Measurements from ENCODE around the gene GRB10.
"Not testable (repeated sequence)": the region's sequence is repeated elsewhere in the genome, so short reads cannot be mapped to it uniquely, and the experiment has no call there.

Gene GRB10

DNA sequence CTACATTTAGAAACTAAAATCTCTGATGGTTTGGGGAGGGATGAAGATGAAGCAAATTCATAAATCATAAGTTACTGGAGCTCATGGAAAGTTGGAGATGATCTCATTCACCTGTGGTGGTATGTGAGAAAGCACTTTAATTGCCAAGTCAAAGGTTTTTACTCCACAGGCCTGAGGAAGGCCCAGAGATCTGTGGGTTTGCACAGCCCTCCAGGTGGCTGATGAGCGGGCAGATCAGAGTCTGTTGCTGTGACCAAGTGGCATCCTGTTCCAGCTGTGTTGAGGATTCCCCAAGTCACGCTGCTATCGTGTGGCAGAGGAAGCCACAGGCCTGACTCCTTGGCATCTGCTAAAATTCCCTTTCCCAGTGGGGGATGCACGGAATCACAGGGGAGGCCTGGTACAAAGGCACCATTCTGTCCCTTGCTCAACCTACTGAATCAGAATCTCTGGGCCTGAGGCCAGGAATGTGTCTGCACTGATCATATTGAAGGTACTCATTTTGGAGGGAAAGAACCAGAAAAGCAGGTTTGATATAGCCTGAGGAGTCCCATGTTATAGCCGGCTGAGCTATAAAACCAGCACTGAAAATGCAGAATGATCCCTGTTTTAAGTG, 197.8 kb downstream of the GRB10 start:
- TF ChIP-seq POLR2A (IDR thresholded peaks at IDR 0.05; ENCODE audit: low read depth, low read length) = no peak
- DNase-seq (ENCODE audit: insufficient read length, low spot score) = no peak
- FAIRE-seq = no peak

DNA sequence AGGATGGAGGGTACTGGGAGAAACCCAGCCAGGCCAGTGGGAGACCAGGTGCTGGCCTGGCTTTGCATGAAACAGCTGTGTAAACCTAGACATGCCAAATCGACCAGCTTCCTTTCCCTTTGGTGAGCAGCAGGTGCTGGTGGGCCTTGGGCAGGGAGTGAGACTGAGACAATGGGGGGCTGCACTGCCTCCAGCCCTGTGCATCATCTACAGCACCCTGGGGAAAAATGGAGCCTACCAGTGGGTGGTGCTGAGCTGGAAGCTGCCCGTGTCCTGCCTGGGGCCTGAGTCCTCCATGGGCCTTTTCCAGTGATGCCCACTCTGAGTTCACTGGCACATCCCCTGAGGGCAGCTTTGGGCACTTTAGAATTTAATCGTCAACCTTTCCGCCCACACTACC, 198.3 kb downstream of the GRB10 start:
- FAIRE-seq = no peak
- TF ChIP-seq POLR2A (IDR thresholded peaks at IDR 0.05; ENCODE audit: low read depth, low read length) = no peak
- no peak for DNase-seq (ENCODE audit: insufficient read length, low spot score)

DNA sequence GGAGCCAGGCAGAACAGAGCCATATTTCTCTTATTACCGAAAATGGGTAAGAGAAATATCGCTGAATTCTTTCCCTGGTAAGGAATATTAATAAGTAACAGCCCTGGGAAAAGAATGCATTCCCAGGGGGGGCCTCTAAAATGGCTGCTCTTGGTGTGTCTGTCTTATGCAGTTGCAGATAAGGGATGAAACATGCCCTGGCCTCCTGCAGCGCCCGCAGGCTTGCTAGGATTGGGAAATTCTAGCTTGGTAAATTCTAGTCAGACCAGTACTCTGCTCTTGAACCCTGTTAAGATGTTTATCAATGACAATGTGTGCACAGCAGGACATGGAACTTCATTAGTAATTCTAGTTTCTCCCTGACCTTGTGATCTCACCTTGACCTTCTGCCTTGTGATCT, 199.4 kb downstream of the GRB10 start:
- DNase-seq (ENCODE audit: insufficient read length, low spot score); FAIRE-seq: not testable (repeated sequence)

DNA sequence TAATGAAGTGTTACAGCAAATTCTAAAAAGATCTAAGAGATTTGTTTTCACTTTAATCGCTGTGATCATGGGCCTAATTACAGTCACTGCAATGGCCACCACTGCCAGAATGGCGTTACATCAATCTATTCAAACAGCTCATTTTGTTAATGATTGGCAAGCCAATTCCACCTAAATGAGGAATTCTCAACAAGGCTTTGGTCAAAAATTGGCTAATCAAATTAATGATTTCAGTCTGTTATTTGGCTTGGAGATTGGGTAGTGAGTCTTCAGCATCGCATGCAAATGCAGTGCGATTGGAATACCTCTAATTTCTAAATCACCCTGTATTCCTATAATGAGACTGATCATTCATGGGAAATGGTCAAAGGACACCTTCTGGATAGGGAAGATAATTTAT, 200.4 kb downstream of the GRB10 start:
- DNase-seq (ENCODE audit: insufficient read length, low spot score); FAIRE-seq: not testable (repeated sequence)

DNA sequence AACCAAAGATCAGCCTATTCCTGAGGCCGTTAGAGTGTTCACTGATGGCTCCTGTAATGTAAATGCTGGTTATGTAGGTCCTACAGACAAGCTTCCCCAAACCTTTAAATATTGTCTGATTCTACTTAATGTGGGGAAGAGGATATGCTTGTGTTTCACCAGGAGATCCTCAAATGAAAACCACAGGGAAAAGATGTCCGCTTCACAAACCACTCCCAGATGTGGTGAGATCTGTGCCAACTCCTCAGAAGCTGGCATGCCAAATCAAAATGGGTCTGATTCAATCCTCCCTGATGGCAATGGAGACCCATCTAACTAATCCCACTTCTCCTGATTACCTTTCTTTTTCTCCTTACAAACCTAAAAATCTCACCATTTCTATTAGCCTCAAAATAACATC, 202.0 kb downstream of the GRB10 start:
- not testable (repeated sequence) for FAIRE-seq; DNase-seq (ENCODE audit: insufficient read length, low spot score)

DNA sequence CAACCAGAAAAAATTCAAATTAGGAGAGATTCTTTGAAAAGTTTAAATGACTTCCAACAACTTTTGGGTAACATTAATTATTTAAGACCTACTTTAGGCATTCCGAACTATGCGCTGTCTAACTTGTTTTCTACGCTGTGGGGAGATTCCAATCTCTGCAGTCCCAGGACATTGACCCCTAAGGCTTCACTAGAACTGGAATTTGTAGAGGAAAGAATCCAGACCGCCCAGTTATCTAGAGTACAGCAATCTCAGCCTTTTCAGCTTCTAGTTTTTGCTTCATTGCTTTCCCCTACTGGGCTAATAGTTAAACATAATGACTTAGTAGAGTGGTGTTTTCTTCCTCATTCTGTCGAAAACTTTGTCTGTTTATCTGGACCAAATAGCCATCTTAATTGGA, 202.6 kb downstream of the GRB10 start:
- TF ChIP-seq POLR2A (IDR thresholded peaks at IDR 0.05; ENCODE audit: low read depth, low read length) = no peak
- FAIRE-seq = no peak
- DNase-seq (ENCODE audit: insufficient read length, low spot score) = no peak

DNA sequence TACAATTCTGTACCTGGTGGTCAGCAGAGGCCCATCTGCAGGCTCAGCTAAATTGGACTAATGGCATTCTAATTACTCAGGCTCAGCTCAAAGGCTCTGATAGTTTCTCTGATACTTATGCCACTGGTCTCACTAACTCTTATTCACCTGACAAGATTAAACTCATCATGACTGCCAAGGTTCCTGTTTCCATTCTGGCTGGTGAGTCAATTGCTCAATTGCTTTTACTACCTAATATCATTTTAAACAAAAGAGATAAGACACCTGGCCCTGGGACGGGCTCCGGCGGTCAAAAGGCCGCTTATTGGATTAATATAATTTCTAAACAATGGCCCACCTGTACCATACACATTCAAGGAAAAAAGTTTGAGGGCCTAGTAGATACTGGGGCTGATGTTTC, 204.6 kb downstream of the GRB10 start:
- not testable (repeated sequence) for DNase-seq (ENCODE audit: insufficient read length, low spot score); FAIRE-seq

DNA sequence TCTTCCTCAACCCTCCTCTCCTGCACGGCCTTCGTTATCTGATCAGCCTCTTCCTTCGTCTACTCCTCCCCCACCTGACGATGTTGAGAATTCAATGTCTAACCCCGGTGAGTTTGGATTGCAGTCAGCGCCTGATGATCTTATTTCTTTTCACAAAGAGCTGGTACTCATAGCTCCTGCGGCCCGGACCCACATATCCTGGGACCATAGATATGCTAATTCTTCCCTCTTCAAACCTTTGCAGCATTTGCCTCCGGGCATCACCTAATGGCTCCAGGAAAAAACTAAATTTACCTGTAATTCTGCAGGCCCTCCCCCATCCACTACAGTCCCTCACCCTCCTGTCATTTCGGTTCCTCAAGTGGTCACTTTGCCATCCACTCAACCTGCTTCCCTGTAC, 205.1 kb downstream of the GRB10 start:
- FAIRE-seq (no peak), DNase-seq (ENCODE audit: insufficient read length, low spot score) (no peak)
- no peak for TF ChIP-seq POLR2A (IDR thresholded peaks at IDR 0.05; ENCODE audit: low read depth, low read length)

DNA sequence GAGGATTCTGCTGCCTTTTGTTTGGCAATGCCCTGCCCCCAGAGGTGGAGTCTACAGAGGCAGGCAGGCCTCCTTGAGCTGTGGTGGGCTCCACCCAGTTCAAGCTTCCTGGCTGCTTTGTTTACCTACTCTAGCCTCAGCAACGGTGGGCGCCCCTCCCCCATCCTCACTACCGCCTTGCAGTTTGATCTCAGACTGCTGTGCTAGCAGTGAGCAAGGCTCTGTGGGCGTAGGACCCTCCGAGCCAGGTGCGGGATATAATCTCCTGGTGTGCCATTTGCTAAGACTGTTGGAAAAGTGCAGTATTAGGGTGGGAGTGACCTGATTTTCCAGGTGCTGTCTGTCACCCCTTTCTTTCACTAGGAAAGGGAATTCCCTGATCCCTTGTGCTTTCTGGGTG, 206.3 kb downstream of the GRB10 start:
- not testable (repeated sequence) for FAIRE-seq

DNA sequence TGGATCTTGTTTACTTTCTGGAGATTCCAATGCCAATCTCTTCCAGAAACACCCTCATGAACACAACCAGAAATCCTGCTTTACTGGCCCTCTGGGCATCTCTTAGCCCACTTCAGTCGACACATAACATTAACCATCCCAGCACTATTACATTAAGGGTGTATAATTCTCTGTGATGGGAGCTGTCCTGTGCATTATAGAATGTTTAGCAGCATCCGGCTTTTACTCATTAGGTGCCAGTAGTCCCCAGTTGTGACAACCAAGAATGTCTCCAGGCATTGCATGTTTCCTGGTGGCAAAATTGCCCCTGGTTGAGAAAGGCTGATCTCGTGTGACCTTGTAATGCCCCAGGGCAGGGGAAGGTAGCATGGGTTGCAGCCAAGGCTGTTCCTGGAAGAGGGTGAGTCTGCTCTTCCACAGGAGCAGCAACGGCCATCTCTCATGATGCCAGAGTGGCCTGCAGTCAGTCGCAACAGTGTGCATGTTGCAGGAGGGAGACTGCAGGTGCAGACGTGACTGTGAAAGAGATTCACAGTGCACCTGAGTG, 214.9 kb downstream of the GRB10 start:
- no peak for FAIRE-seq
- no peak for TF ChIP-seq POLR2A (IDR thresholded peaks at IDR 0.05; ENCODE audit: low read depth, low read length)
- DNase-seq (ENCODE audit: insufficient read length, low spot score) = no peak

More for the DNA sequence above, 206.3 kb downstream of the GRB10 start:
- not testable (repeated sequence) for DNase-seq (ENCODE audit: insufficient read length, low spot score)

DNA sequence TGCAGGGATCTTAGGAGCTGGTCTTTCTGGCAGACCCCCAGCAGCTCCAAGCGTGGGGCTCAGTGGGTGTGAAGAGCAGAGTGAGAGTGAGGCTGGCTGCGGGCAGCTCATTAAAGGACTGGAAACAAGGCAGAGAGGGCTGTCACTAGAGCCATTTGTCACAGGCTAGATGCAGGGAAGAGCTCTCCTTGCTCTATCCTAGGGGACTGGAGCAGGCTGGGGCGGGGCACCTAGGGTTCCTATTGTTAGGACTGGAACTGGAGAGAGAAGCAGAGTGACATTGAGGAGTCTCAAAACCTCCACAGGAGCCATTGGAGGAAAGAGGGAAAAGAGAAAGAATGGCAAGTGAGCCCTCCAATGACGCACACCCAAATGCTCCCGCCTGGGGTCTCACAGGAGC, 216.7 kb downstream of the GRB10 start:
- no peak for TF ChIP-seq POLR2A (IDR thresholded peaks at IDR 0.05; ENCODE audit: low read depth, low read length)
- FAIRE-seq (no peak), DNase-seq (ENCODE audit: insufficient read length, low spot score) (no peak)

DNA sequence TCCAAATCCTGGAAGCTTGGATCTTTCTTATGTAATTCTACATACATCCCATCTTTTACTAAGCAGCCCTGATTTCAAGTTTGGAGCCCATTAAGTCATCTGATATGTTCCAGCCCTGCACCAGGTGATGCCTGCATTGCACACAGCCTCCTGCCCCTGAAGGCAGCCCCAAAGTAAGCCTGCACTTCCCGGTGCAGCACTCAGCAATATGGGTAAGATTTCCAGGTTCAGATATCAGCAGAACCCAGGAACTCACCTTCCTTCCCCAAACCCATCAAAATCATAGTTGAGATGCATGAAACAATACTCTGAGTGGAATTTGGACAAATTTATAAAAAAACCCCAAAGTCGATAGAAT, 217.2 kb downstream of the GRB10 start:
- FAIRE-seq = no peak
- no peak for DNase-seq (ENCODE audit: insufficient read length, low spot score)
- TF ChIP-seq POLR2A (IDR thresholded peaks at IDR 0.05; ENCODE audit: low read depth, low read length) = no peak

DNA sequence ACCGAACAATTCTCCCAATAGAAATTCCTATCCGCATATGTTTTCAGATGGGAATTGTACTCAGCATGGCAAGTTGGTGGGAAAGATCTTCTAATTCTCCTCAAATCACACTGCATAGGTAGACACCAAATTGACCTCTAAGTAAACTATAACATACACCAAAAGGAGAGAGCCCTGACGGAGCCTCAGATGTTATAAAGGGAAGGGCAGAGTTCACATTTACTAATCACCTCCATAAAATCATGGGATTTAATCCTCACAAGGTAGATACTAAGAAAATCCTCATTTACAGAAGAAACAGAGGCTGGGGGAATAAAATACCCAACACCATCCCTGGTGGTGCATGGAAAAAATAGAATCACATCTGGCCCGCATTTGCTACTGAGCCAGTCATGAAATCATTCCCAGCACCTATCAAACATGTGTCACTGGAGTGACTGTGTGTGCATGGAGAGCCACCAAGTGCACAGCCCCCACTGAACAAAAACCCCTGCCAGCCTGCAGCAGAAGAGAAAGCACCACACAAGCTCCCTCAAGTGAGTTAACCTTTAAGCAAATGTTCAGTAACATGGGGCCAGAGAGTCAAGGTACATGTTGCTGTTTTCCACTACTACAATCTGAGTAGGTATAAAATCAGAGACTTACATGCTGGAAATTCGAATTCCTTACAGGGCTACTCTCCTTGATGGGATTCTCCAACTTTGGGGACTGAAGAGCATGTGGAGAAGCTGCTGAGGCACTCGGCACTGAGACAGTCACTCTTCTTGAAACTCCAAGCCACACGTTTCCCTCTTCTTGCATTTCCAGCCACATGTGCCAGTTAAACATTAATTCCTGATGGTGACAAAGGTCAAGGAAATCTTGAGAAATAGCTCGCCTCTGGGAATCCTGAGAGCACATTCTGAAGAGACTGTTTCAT, 217.8 kb downstream of the GRB10 start, which contains the start of gene DDC:
DDC (minus strand) TSS at position 766 of the 919 bp plus-strand sequence. CDS start 21,320 bp downstream, outside the sequence.
- TF ChIP-seq POLR2A (IDR thresholded peaks at IDR 0.05; ENCODE audit: low read depth, low read length) = no peak
- DNase-seq (ENCODE audit: insufficient read length, low spot score) (no peak), FAIRE-seq (no peak)

DNA sequence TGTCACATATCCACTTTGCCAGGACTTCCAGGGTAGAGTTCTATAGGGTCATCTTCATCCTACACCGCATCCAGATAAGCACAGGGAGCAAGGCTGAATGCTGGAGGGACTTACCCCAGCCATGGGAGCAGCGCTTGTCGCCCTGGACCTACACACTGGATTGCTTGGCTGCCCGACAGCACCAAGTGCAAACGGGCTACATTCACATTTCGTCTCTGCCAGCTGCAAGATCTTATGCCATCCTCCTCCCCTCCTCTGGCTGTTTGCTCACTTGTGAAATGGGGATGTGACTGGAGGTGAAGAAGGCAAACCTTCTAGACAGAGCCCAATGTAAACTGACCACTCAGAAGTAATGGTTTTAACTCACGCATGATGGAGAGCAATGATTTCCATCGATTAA, 218.5 kb downstream of the GRB10 start:
- DNase-seq (ENCODE audit: insufficient read length, low spot score) (no peak), FAIRE-seq (no peak)
- TF ChIP-seq POLR2A (IDR thresholded peaks at IDR 0.05; ENCODE audit: low read depth, low read length) = no peak

DNA sequence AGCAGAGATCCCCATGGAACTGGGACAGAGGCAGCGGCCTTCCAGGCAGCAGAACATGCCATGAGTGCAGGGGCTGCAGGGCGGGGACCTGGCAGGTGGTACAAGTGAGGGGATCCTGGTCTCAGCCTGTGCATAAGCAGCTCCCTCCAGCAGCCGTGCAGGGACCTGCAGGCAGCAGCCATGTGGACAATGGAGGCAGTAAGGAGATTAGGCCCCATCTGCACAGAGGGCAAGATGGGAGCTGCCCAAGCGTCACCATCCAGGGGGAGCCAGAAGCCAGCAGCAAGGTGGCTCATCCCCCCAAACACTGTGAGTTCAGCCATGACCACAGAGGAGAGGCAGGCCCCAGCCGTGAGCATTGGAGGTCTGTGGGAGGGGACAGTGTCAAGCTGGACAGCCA, 220.6 kb downstream of the GRB10 start:
- FAIRE-seq (no peak), DNase-seq (ENCODE audit: insufficient read length, low spot score) (no peak)
- TF ChIP-seq POLR2A (IDR thresholded peaks at IDR 0.05; ENCODE audit: low read depth, low read length) = no peak
